ENCODE data around the gene CA5A. TPM values are rescaled to one million over a fixed set of nuclear protein-coding genes. Genes with fewer than 3 reads are reported as not detected.

Gene CA5A
- total and polyA plus RNA-seq, 2 of the 13 experiments (the other 11 are each of a cell fraction or from before 2014, with no cell fraction given) = 66.8 to 106 TPM

DNA sequence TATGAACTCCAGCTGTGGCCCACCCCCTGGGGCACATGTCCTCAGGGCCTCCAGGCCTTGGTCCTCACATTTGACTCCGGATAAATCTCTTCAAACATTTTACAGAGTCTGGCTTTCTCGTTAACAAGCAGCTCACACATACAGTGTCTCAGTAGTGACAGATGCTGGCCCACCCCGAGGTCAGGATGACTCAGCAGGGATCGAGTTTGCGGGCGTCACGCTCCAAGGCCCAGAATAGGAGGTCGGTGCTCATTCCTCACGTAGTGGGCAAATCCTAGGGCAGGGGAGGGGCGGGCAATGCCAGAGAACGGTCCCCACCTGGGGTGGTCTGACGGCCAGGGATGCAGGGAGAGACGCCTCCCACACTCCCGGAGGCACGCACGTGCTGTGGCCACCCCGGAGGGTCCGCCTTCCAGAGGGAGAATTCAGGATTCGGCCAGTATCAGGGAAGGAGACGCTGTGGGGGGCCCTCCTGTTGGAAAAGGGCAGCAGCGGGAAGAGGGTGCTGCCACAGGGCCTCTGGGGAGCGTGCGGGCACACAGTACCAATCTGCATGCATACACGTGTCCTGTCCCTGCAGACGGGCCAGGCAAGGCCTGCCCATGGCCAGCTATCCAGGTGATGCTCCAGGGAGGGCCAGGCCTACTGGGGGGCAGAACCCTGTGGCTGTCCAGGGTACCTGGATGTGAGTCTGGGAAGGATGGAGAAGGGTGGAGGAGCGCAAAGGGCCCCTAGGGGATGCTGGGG is 75.6 kb downstream of the CA5A start (continued):
- peak; percentile 95 for TF ChIP-seq ZNF687 (CRISPR knock-in tag; IDR thresholded peaks at IDR 0.05)
- TF ChIP-seq ZFP1 (CRISPR knock-in tag; IDR thresholded peaks at IDR 0.05) = no peak
- no peak for TF ChIP-seq ZSCAN22 (CRISPR knock-in tag; IDR thresholded peaks at IDR 0.05)
- TF ChIP-seq SIN3A (IDR thresholded peaks at IDR 0.05; ENCODE audit: borderline replicate concordance, low read depth, low read length) = peak; percentile 49; the same call in 1 of the 2 replicates
- TF ChIP-seq, protein P1, sequence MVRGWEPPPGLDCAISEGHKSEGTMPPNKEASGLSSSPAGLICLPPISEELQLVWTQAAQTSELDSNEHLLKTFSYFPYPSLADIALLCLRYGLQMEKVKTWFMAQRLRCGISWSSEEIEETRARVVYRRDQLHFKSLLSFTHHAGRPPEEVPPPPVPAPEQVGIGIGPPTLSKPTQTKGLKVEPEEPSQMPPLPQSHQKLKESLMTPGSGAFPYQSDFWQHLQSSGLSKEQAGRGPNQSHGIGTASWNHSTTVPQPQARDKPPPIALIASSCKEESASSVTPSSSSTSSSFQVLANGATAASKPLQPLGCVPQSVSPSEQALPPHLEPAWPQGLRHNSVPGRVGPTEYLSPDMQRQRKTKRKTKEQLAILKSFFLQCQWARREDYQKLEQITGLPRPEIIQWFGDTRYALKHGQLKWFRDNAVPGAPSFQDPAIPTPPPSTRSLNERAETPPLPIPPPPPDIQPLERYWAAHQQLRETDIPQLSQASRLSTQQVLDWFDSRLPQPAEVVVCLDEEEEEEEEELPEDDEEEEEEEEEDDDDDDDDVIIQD (CRISPR knock-in tag; IDR thresholded peaks at IDR 0.05; ENCODE audit: low read depth) = peak; percentile 58
- TF ChIP-seq ZNF441 (CRISPR knock-in tag; IDR thresholded peaks at IDR 0.05; ENCODE audit: borderline replicate concordance) = peak; percentile 40; the same call in 1 of the 2 replicates
- TF ChIP-seq MZF1 (CRISPR knock-in tag; IDR thresholded peaks at IDR 0.05; ENCODE audit: borderline replicate concordance) = no peak
- 0 out of 2 replicates have a peak, but pooled peaks have one; percentile 52 for TF ChIP-seq GATAD1 (CRISPR knock-in tag; IDR thresholded peaks at IDR 0.05)
- no peak for TF ChIP-seq ZBTB39 (CRISPR knock-in tag; IDR thresholded peaks at IDR 0.05)
- no peak for TF ChIP-seq PAF1 (CRISPR knock-in tag; IDR thresholded peaks at IDR 0.05)
- TF ChIP-seq THAP9 (CRISPR knock-in tag; IDR thresholded peaks at IDR 0.05; ENCODE audit: borderline replicate concordance) = no peak
- peak; percentile 70 for TF ChIP-seq RXRB (CRISPR knock-in tag; IDR thresholded peaks at IDR 0.05; ENCODE audit: borderline replicate concordance)
- peak; percentile 72; the same call in 1 of the 2 replicates for TF ChIP-seq ZNF280D (CRISPR knock-in tag; IDR thresholded peaks at IDR 0.05)
- peak; percentile 58; the same call in 1 of the 2 replicates for TF ChIP-seq MTA1 (CRISPR knock-in tag; IDR thresholded peaks at IDR 0.05; ENCODE audit: borderline replicate concordance)
